ENCODE data around the gene LORICRIN. TPM values are rescaled to one million over a fixed set of nuclear protein-coding genes. Genes with fewer than 3 reads are reported as not detected.
A peak's percentile ranks its signal among the peaks of the same experiment; 100 is the strongest.

Gene LORICRIN
- total RNA-seq (under 1 TPM in 1 of 5 donors, not detected in 4; 0.20 TPM), total RNA-seq (0 to 0.21 (median 0) reads per million in 29 experiments)
- not detected for total RNA-seq (2013)

DNA sequence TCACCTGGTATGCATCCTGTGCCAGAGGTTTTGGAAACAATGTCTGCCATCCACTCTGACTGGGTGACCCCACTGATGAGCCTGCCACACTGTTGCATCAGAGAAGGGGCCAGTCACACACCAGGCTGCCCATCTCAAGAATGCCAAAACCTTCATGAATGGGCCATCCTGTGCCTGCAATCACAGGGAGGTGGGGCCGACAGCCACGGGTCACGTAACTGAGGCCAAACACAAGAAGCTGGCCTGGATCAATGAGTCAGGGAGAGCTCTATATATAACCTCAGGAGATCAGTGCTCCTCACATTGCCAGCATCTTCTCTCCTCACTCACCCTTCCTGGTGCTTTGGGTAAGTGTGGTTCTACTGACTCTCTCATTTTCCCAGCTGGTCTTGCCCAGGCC, at the start of gene LORICRIN:
Gene LORICRIN (plus strand): TSS at position 301 of the 400 bp plus-strand sequence. CDS start 1,263 bp downstream, outside the sequence.
- H3K27me3 Mint-ChIP-seq, result peaks cover 20 to 31% of the 10 kb centered on the region in 2 donors
- H3K27ac ChIP-seq (ENCODE audit: low read length), result no peak within 1 kb of the TSS
- H3K4me1 ChIP-seq (ENCODE audit: control insufficient read depth in 1 of 2, extremely low read depth in 1 of 2, insufficient read depth in 2 of 2, low read length in 2 of 2), result peaks cover 12 to 18% of the 10 kb centered on the region in 2 experiments
- H3K9me3 ChIP-seq, result no peaks in the 10 kb centered on the region
- peak within 1 kb of the TSS in 1 of 2 donors; percentile 37 for H3K27ac Mint-ChIP-seq
- DNase-seq (no peak), ATAC-seq (replicated peaks in 1 of 4) (no peak)
- peak within 1 kb of the TSS; percentile 58 to 84 (median 64) for H3K4me3 Mint-ChIP-seq
- WGBS (ENCODE audit: insufficient coverage), result no CpG with 5 or more reads among the region's 3 CpGs
- H3K4me3 ChIP-seq (ENCODE audit: control insufficient read depth in 1 of 2, extremely low read depth in 1 of 2, low read length in 1 of 2), result no peak within 1 kb of the TSS
- H3K4me1 Mint-ChIP-seq, result peaks cover 25 to 36% (median 27%) of the 10 kb centered on the region in 3 donors
- no peaks in the 10 kb centered on the region for H3K36me3 ChIP-seq (ENCODE audit: control insufficient read depth in 2 of 2, extremely low read depth in 1 of 2, insufficient read depth in 1 of 2, low read length in 1 of 2)
- ChIA-PET POLR2A (no interaction called here), CTCF (interaction anchor here in 1 of 2 donors (0.5 kb wide), 1 partner anchor 279 kb away, joined by 3 read pairs; no protein-coding TSS in a partner anchor)
- peaks cover 9 to 34% of the 10 kb centered on the region in 2 experiments for H3K27me3 ChIP-seq (replicated peaks in 1 of 2; ENCODE audit: control insufficient read depth in 2 of 2, extremely low read depth in 1 of 2, insufficient read depth in 2 of 2, low read length in 1 of 2)
- no peaks in the 10 kb centered on the region for H3K36me3 Mint-ChIP-seq
- no peaks in the 10 kb centered on the region for H3K9me3 Mint-ChIP-seq

GRCh38 chr1:153210206-153210605, 49.3 kb upstream of the LORICRIN start:
- Histone ChIP-seq H3K9me3 (no peaks in the 10 kb centered on the region), H3K27me3 (replicated peaks in 1 of 2; ENCODE audit: control insufficient read depth in 2 of 2, extremely low read depth in 1 of 2, insufficient read depth in 2 of 2, low read length in 1 of 2) (peaks cover 0 to 21% of the 10 kb centered on the region in 2 experiments), H3K4me1 (ENCODE audit: control insufficient read depth in 1 of 2, extremely low read depth in 1 of 2, insufficient read depth in 2 of 2, low read length in 2 of 2) (no peaks in the 10 kb centered on the region), H3K27ac (ENCODE audit: low read length) (no peak overlapping the region), H3K36me3 (ENCODE audit: control insufficient read depth in 2 of 2, extremely low read depth in 1 of 2, insufficient read depth in 1 of 2, low read length in 1 of 2) (no peaks in the 10 kb centered on the region), H3K4me3 (ENCODE audit: control insufficient read depth in 1 of 2, extremely low read depth in 1 of 2, low read length in 1 of 2) (no peak overlapping the region)
- POLR2A ChIA-PET, result no interaction called here
- Mint-ChIP-seq H3K9me3 (no peaks in the 10 kb centered on the region), H3K27ac (no peak overlapping the region), H3K36me3 (no peaks in the 10 kb centered on the region), H3K4me1 (no peaks in the 10 kb centered on the region), H3K4me3 (no peak overlapping the region), H3K27me3 (peaks cover 30 to 42% of the 10 kb centered on the region in 2 donors)
- ATAC-seq (replicated peaks in 1 of 4) (no peak), DNase-seq (no peak)
- WGBS (ENCODE audit: insufficient coverage), result 71% methylated on average over 6 of the region's 7 CpGs
- CTCF ChIA-PET, result no interaction called here

DNA sequence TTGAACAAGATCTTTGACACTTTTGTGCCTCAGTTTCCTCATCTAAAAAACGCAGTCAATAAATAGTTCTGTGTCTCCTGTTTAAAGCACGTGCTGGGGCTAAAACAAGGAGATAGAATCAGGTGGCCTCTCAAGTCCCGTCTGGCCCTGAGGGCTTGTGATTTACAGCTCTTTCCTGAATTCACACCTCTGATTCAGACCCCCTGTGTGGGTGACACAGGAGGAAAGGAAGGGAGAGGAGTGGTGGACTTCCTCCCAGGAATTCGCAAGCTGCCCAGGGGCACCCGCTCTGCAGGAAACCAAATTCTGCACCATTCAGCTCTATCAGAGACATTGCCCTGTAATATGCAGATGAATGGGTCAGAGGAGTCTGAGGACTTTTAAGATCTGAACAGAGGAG, 47.3 kb upstream of the LORICRIN start:
- Mint-ChIP-seq H3K36me3 (no peaks in the 10 kb centered on the region), H3K27me3 (peaks cover 22 to 33% of the 10 kb centered on the region in 2 donors), H3K4me1 (peaks cover 0 to 5% (median 5%) of the 10 kb centered on the region in 3 donors), H3K27ac (no peak overlapping the region), H3K9me3 (no peaks in the 10 kb centered on the region), H3K4me3 (no peak overlapping the region)
- Histone ChIP-seq H3K27me3 (replicated peaks in 1 of 2; ENCODE audit: control insufficient read depth in 2 of 2, extremely low read depth in 1 of 2, insufficient read depth in 2 of 2, low read length in 1 of 2) (peaks cover 0 to 17% of the 10 kb centered on the region in 2 experiments), H3K27ac (ENCODE audit: low read length) (no peak overlapping the region), H3K4me3 (ENCODE audit: control insufficient read depth in 1 of 2, extremely low read depth in 1 of 2, low read length in 1 of 2) (no peak overlapping the region), H3K36me3 (ENCODE audit: control insufficient read depth in 2 of 2, extremely low read depth in 1 of 2, insufficient read depth in 1 of 2, low read length in 1 of 2) (no peaks in the 10 kb centered on the region), H3K9me3 (no peaks in the 10 kb centered on the region), H3K4me1 (ENCODE audit: control insufficient read depth in 1 of 2, extremely low read depth in 1 of 2, insufficient read depth in 2 of 2, low read length in 2 of 2) (no peaks in the 10 kb centered on the region)
- ChIA-PET POLR2A (no interaction called here), CTCF (interaction anchor here in 1 of 2 donors (1.2 kb wide), 1 partner anchor 55 kb away, joined by 3 read pairs; no protein-coding TSS in a partner anchor)
- DNase-seq (no peak), ATAC-seq (replicated peaks in 1 of 4) (no peak)
- no CpG with 5 or more reads among the region's 5 CpGs for WGBS (ENCODE audit: insufficient coverage)

GRCh38 chr1:153213519-153213918, 46.0 kb upstream of the LORICRIN start:
- H3K27ac Mint-ChIP-seq, result no peak overlapping the region
- H3K36me3 Mint-ChIP-seq, result no peaks in the 10 kb centered on the region
- H3K27me3 Mint-ChIP-seq, result peaks cover 20 to 25% of the 10 kb centered on the region in 2 donors
- no peaks in the 10 kb centered on the region for H3K9me3 Mint-ChIP-seq
- ChIA-PET POLR2A (no interaction called here), CTCF (interaction anchor here in 1 of 2 donors (0.6 kb wide), 1 partner anchor 266 kb away, joined by 4 read pairs; no protein-coding TSS in a partner anchor)
- WGBS (ENCODE audit: insufficient coverage), result 93% methylated on average over 3 of the region's 4 CpGs
- H3K4me1 ChIP-seq (ENCODE audit: control insufficient read depth in 1 of 2, extremely low read depth in 1 of 2, insufficient read depth in 2 of 2, low read length in 2 of 2), result no peaks in the 10 kb centered on the region
- H3K4me3 Mint-ChIP-seq, result no peak overlapping the region
- peaks cover 0 to 7% (median 6%) of the 10 kb centered on the region in 3 donors for H3K4me1 Mint-ChIP-seq
- no peak overlapping the region for H3K4me3 ChIP-seq (ENCODE audit: control insufficient read depth in 1 of 2, extremely low read depth in 1 of 2, low read length in 1 of 2)
- ATAC-seq (replicated peaks in 1 of 4) (no peak), DNase-seq (no peak)
- peaks cover 0 to 19% of the 10 kb centered on the region in 2 experiments for H3K27me3 ChIP-seq (replicated peaks in 1 of 2; ENCODE audit: control insufficient read depth in 2 of 2, extremely low read depth in 1 of 2, insufficient read depth in 2 of 2, low read length in 1 of 2)
- H3K9me3 ChIP-seq, result no peaks in the 10 kb centered on the region
- H3K36me3 ChIP-seq (ENCODE audit: control insufficient read depth in 2 of 2, extremely low read depth in 1 of 2, insufficient read depth in 1 of 2, low read length in 1 of 2), result no peaks in the 10 kb centered on the region
- no peak overlapping the region for H3K27ac ChIP-seq (ENCODE audit: low read length)

- H3K4me3 ChIP-seq (ENCODE audit: control insufficient read depth in 1 of 2, extremely low read depth in 1 of 2, low read length in 1 of 2), result no peak within 1 kb of the TSS
- H3K9me3 ChIP-seq, result no peaks in the 10 kb centered on the region
- no peak for ATAC-seq (replicated peaks in 1 of 4)
- CTCF ChIA-PET, result no interaction called here
- no peaks in the 10 kb centered on the region for H3K36me3 ChIP-seq (ENCODE audit: control insufficient read depth in 2 of 2, extremely low read depth in 1 of 2, insufficient read depth in 1 of 2, low read length in 1 of 2)
- H3K27me3 Mint-ChIP-seq, result peaks cover 24 to 25% of the 10 kb centered on the region in 2 donors
- no peak within 1 kb of the TSS for H3K4me3 Mint-ChIP-seq
- DNase-seq, result no peak
- H3K27ac Mint-ChIP-seq, result no peak within 1 kb of the TSS
- H3K36me3 Mint-ChIP-seq, result no peaks in the 10 kb centered on the region
- H3K9me3 Mint-ChIP-seq, result no peaks in the 10 kb centered on the region
- peaks cover 0 to 14% (median 6%) of the 10 kb centered on the region in 3 donors for H3K4me1 Mint-ChIP-seq
- 47% methylated on average over 3 of the region's 3 CpGs for WGBS (ENCODE audit: insufficient coverage)
- POLR2A ChIA-PET, result no interaction called here
- no peak within 1 kb of the TSS for H3K27ac ChIP-seq (ENCODE audit: low read length)
- no peaks in the 10 kb centered on the region for H3K4me1 ChIP-seq (ENCODE audit: control insufficient read depth in 1 of 2, extremely low read depth in 1 of 2, insufficient read depth in 2 of 2, low read length in 2 of 2)
- H3K27me3 ChIP-seq (replicated peaks in 1 of 2; ENCODE audit: control insufficient read depth in 2 of 2, extremely low read depth in 1 of 2, insufficient read depth in 2 of 2, low read length in 1 of 2), result peaks cover 0 to 13% of the 10 kb centered on the region in 2 experiments
Measured at GRCh38 chr1:153217212-153217611, 42.3 kb upstream of the LORICRIN start, which contains the start of gene PRR9. Gene PRR9 (plus strand): TSS chr1:153217584. CDS start chr1:153218145, 561 bp downstream.

DNA sequence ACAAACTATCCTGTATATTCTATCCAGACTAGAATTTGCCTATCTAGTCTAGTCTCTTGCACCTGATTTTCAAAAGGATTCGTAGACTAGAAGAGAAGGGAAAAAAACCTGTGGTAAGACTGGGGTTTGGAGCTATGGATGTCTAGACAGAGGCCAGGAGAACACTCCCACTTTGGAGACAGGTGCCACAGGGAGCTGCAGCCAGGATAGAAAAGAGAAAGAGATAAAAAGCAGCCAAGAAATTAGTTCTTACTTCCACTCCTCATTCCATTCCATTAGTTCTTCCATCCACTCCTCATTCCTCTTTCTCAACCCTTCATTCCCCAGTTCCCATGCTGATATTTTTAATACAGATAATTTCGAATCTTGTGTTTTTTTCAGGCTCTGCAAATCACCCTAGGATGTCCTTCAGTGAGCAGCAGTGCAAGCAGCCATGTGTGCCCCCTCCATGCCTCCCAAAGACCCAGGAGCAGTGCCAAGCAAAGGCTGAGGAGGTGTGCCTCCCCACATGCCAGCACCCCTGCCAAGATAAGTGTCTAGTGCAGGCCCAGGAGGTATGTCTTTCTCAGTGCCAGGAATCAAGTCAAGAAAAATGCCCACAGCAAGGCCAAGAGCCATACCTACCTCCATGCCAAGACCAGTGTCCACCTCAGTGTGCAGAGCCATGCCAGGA, 41.6 kb upstream of the LORICRIN start:
- no peak for DNase-seq
- Mint-ChIP-seq H3K9me3 (no peaks in the 10 kb centered on the region), H3K4me1 (peaks cover 0 to 14% (median 6%) of the 10 kb centered on the region in 3 donors), H3K4me3 (no peak overlapping the region), H3K27me3 (peaks cover 20% of the 10 kb centered on the region in 2 donors), H3K27ac (no peak overlapping the region), H3K36me3 (no peaks in the 10 kb centered on the region)
- ChIA-PET POLR2A (no interaction called here), CTCF (no interaction called here)
- no peaks in the 10 kb centered on the region for H3K36me3 ChIP-seq (ENCODE audit: control insufficient read depth in 2 of 2, extremely low read depth in 1 of 2, insufficient read depth in 1 of 2, low read length in 1 of 2)
- 14% methylated on average over 1 of the region's 2 CpGs for WGBS (ENCODE audit: insufficient coverage)
- no peaks in the 10 kb centered on the region for H3K9me3 ChIP-seq
- ATAC-seq (replicated peaks in 1 of 4), result no peak
- H3K27me3 ChIP-seq (replicated peaks in 1 of 2; ENCODE audit: control insufficient read depth in 2 of 2, extremely low read depth in 1 of 2, insufficient read depth in 2 of 2, low read length in 1 of 2), result peaks cover 0 to 20% of the 10 kb centered on the region in 2 experiments
- H3K27ac ChIP-seq (ENCODE audit: low read length), result no peak overlapping the region
- H3K4me1 ChIP-seq (ENCODE audit: control insufficient read depth in 1 of 2, extremely low read depth in 1 of 2, insufficient read depth in 2 of 2, low read length in 2 of 2), result no peaks in the 10 kb centered on the region
- no peak overlapping the region for H3K4me3 ChIP-seq (ENCODE audit: control insufficient read depth in 1 of 2, extremely low read depth in 1 of 2, low read length in 1 of 2)

Data from T-cell (primary cell).